ENCODE results near the gene KLRF1.
"Not testable (repeated sequence)": the region's sequence is repeated elsewhere in the genome, so short reads cannot be mapped to it uniquely, and the experiment has no call there.

Gene KLRF1

GRCh38 chr12:9870286-9870866 is 43.1 kb downstream of the KLRF1 start:
- no peak for DNase-seq (ENCODE audit: low read depth in 2 of 2)

- no peak for DNase-seq (ENCODE audit: low read depth in 2 of 2)
Observed at GRCh38 chr12:9872162-9872561, 44.9 kb downstream of the KLRF1 start.

GRCh38 chr12:9872742-9873141 is 45.5 kb downstream of the KLRF1 start:
- no peak for DNase-seq (ENCODE audit: low read depth in 2 of 2)

GRCh38 chr12:9876120-9876519 is 48.8 kb downstream of the KLRF1 start:
- DNase-seq (ENCODE audit: low read depth in 2 of 2) = not testable (repeated sequence)

- no peak for DNase-seq (ENCODE audit: low read depth in 2 of 2)
Observed at GRCh38 chr12:9880532-9881078, 53.3 kb downstream of the KLRF1 start.

GRCh38 chr12:9881246-9881645 is 54.0 kb downstream of the KLRF1 start, which contains the start of gene KLRF2:
Gene KLRF2, plus strand, starts transcription at chr12:9881489. Its CDS starts 107 bp downstream, at chr12:9881596.
- no peak for DNase-seq (ENCODE audit: low read depth in 2 of 2)

GRCh38 chr12:9881988-9882387 is 54.7 kb downstream of the KLRF1 start:
- no peak for DNase-seq (ENCODE audit: low read depth in 2 of 2)

GRCh38 chr12:9883175-9883574 is 55.9 kb downstream of the KLRF1 start:
- no peak for DNase-seq (ENCODE audit: low read depth in 2 of 2)

GRCh38 chr12:9888665-9889273 is 61.5 kb downstream of the KLRF1 start:
- DNase-seq (ENCODE audit: low read depth in 2 of 2) = no peak

Data from stimulated activated CD8-positive, alpha-beta memory T cell treated with anti-CD3 and anti-CD28 coated beads, Interleukin-7, amount 100 ng/mL, for 4 hours (primary cell).